ENCODE measurements around the gene TGIF2.
"Not testable (repeated sequence)": the region's sequence is repeated elsewhere in the genome, so short reads cannot be mapped to it uniquely, and the experiment has no call there.

The TGIF2 gene

DNA sequence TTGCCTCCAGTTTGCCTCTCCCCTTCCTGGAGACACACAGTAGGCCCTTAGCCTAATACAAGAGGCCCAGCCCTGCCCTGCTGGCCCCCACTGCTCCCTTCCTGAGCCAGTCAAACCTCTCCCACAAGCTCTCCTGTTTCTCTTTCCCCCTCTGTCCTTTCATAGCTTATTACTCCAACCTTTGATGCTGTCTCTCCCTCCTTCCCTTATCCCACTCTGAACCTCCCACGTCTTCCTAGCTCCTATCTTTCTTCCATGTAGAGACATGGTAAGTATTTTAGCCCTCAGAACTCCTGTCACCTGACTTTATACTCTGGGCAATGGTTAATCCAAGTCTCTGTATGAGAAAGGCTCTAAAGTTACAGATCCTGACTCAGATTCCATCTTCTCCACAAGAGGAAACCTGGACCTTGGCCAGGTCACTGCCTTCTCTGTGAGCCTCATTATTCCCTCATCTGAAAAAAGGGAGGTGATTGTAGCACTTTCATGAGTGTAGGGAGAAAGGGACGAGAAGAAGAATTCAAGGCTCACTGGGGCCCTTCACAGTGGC, 6.7 kb downstream of the TGIF2 start:
- no peak for DNase-seq (ENCODE audit: low spot score)

DNA sequence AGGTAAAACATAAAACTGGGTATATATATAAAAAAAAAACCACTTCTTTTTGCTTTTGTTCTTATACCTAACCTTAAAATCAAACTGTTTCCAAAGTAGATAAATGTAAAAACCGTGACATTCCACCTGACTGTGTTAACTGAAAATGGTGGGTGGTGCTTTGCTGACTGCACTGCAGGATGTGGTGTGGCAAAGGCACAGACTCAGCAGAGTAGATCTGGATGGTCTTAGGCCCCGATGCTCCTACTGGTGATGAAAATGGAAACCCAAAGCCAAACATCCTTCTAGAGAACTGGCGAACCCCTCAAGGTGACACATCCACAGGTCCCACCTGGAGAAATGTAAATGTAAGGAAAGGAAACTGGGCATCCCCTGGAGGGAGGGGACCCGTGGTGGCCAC, 8.9 kb downstream of the TGIF2 start:
- no peak for DNase-seq (ENCODE audit: low spot score)

- DNase-seq (ENCODE audit: low spot score): no peak
These were observed 9.4 kb downstream of the TGIF2 start for GRCh38 chr20:36582821-36583220.

DNA sequence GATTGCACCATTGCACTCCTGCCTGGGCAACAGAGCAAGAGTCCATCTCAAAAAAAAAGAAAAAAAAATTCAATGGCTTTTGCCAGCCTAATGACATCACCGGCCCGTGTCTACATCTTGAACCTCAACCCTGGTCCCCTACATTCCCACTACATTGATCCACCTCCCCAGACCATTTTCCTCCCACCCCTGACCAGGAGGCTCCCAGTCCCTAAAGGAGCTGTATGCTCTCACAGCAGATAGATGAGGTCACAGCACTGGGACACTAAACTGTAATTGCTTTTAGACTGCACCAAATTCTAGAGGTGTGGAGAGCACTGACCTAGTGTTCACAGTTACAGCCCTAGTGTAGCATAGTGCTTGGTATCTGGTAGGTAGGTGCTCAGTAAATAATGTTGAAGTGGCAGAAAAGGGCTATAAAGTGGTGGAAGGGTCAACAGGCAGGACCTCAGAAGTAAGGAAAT, 10.7 kb downstream of the TGIF2 start:
- DNase-seq (ENCODE audit: low spot score): no peak

DNA sequence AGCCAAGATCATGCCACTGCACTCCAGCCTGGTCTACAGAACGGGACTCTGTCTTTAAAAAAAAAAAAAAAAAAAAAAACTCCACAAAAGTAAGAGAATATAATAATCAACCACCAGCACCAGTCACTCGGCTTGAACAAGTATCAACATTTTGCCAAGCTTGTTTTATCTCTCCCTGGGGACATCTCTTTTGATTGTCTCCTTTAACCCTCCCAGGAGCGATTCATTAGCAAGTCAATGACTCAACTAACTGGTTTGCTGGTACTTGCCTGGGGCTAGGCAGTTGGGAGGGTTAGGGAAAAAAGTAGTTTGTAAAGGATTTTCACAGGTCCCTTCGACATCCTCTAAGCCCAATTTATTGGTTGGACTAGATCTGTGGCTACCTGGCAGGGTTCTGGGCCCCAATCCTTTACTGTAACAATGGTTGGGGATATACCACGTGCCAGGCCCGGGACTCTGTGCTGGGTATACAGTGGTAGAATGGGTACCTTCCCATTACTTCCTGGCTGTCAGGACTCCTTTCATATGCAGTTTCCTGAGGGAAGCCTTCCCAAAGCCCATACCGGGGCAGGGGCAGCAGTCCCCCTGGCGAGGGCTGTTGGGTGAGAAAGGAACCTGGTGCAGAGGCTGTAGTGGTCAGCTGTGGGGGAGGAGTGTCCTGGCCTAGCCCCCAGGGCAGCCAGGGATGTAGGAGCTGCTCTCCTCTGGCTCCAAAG, 12.2 kb downstream of the TGIF2 start:
- DNase-seq (ENCODE audit: low spot score): no peak

DNA sequence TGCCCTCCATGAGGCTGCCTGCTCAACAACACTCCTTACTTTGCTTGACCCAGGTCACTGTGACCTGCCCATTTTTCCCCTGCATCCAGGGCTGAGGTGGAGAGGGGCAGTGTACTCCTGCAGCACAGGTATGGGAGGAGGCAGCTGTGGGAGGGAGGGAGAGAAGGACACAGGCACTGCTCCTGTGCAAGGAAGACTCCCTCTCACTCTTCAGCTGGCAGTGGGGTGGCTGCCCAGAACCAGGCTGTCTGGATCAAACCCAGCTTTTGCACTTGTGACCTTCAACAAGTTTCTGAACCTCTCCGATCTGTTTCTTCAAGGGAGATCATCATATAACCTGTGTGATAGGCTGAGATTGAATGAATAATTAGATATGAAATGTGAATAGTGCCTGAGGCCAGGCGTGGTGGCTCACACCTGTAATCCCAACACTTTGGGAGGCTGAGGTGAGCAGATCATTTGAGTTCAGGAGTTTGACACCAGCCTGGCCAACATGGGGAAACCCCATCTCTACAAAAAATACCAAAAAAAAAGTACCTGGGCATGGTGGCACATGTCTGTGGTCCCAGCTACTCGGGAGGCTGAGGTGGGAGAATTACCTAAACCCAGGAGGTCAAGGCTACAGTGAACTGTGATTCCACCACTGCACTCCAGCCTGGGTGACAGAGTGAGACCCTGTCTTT, 14.1 kb downstream of the TGIF2 start:
- no peak for DNase-seq (ENCODE audit: low spot score)

GRCh38 chr20:36591281-36591680, 17.9 kb downstream of the TGIF2 start:
- peak; percentile 71 for DNase-seq (ENCODE audit: low spot score)

DNA sequence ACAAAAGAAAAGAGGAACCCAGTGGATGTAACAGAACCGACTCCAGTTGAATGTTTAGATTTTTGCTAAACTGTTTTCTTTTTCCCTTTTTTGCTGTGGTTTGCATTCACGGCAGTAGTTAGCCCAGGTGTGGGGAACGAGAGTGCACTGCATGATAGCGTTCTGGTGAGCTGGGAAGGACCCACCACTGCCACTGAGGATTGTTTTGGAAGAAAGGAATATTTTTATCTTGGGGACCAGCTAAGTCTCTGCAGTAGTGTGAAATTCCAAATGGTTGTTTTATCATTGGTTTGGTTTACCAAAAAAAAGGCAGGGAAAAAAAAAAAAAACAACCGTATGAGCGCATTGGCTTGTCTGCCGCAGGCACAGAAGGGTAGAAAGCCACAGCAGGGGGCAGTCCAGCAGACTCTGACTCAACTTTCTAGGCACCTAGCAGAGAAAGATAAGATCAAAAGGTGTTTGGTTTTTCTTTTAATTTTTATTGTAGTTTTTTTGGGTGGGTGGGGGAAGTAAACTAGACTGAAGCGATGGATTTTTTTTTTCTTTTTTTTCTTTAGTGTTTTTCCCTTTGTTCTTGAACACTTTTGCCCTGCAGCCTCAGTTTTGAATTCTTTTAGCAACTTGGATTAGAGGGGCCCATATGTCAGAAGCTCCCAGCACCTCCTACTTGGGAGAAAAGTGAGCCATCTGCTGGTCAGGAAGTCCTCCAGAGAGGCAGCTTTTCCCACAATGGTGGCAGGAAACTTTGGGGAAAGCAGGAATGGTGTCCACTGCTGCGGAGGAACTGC, 18.7 kb downstream of the TGIF2 start:
- peak; percentile 68 for DNase-seq (ENCODE audit: low spot score)

DNA sequence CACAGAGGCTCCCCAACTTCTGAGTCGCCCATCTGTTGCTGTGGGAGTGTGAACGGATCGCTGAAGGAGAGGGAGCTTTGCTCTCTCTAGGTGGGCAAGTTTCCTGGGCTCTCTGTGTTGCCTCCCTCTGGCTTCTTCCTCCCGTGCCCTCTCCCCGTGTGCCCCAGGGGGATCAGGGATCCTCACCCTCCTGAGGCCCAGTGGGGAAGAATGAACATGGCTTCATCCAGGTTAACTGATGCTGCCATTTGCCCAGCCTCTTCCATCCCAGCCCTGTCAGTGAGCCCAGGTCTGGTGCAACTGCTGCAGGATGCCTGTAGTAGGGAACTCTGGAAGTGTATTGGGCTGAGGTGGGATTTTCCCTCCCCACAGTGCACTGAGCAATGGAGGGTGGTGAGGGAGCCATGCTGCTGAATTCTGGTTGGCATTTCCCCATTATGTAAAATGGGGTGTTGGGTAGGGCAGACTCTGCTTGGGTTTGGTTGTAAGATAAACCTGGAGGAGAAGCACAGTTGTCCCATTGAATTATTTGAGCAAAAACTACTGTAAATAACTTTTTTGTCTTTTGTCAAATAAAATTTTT, 20.0 kb downstream of the TGIF2 start:
- DNase-seq (ENCODE audit: low spot score): no peak

DNA sequence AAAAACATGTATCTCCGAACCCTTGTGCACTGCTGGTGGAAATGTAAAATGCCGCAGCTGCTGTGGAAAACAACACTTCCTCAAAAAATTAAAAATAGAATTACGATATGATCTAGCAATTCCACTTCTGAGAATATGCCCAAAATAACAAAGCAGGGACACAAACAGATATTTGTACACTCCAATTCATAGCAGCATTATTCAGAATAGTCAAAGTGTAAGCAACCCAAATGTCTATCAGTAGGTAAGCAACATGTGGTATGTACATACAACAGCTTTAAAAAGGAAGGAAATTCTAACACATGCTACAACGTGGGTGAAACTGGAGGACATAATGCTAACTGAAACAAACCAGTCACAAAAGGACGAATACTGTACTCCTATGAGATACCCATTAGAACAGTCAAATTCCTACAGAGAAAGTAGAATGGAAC, 26.5 kb downstream of the TGIF2 start:
- no peak for DNase-seq (ENCODE audit: low spot score)

DNA sequence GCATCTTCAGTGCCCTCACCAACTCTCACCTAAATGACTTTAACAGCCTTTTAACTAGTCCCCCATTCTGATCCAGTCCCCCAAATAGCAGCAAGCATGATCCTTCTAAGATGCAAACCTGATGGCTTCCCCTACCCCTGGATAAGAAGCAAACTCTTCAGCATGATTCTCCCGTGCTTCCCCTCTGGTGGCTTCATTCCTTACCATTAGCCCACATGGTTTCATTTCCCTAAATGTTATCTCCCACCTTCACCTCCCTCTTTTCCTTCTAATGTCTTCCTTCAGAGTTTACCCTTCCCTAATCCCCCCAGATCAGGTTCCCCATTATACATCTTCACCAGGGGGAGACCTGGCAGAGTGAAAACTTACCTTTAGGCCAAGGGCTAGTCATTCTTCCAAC, 28.1 kb downstream of the TGIF2 start:
- DNase-seq (ENCODE audit: low spot score): no peak

- DNase-seq (ENCODE audit: low spot score): no peak
These were observed 31.6 kb downstream of the TGIF2 start for GRCh38 chr20:36604952-36605398.

GRCh38 chr20:36605399-36606157, 32.2 kb downstream of the TGIF2 start, which contains the start of gene RAB5IF:
Gene RAB5IF, plus strand, starts transcription at chr20:36605779. Its CDS starts 173 bp downstream, at chr20:36605952.
- DNase-seq (ENCODE audit: low spot score): peak; percentile 98

GRCh38 chr20:36606158-36607066, 33.0 kb downstream of the TGIF2 start:
- no peak for DNase-seq (ENCODE audit: low spot score)

DNA sequence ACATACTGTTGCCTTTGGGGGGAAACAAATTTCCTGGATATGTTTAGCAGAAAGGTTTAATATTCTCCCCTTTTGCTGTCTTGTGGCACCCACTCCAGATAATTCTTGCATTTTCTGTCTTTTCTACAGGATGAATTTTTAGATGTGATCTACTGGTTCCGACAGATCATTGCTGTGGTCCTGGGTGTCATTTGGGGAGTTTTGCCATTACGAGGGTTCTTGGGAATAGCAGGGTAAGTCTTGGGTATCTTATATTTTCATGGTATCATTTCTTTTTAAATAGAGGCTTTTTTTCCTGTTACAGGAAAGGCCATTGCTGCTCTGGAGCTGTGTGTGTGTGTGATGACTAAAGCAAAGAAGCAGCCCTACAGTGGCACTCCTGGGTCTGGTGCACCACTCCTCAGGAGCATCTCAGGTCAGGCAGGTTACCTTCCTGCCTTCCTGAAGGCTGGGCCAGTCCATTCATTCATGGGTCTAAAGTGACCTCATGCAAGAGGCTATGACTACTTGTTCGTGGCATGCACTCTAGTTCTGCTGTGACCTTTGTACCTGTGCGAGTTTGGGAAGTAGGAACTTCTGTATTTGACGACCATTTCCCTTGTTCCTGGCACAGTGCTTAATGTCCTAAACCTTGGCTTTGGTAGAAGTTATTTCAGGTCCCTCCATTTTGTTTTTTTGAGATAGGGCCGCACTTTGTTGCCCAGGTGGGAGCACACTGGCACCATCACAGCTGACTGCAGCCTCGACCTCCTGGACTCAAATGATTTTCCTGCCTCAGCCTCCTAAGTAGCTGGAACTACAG, 34.4 kb downstream of the TGIF2 start:
- no peak for DNase-seq (ENCODE audit: low spot score)

DNA sequence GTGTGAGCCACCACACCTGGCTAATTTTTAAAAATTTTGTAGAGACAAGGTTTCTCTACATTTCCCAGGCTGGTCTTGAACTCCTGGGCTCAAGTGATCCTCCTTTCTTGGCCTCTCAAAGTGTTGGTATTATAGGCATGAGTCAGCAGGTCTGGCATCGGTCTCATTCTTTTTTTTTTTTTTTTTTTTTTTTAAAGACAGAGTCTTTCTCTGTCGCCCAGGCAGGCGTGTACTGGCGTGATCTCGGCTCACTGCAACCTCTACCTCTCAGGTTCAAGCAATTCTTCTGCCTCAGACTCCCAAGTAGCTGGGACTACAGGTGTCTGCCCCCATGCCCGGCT, 35.0 kb downstream of the TGIF2 start:
- not testable (repeated sequence) for DNase-seq (ENCODE audit: low spot score)

- no peak for DNase-seq (ENCODE audit: low spot score)
These were observed 38.2 kb downstream of the TGIF2 start for GRCh38 chr20:36611625-36612024.

GRCh38 chr20:36613974-36614373, 40.6 kb downstream of the TGIF2 start:
- no peak for DNase-seq (ENCODE audit: low spot score)

GRCh38 chr20:36614781-36615557, 41.6 kb downstream of the TGIF2 start:
- no peak for DNase-seq (ENCODE audit: low spot score)
